ENCODE results near the gene CAV3.
A peak's percentile ranks its signal among the peaks of the same experiment; 100 is the strongest.
"Not testable (repeated sequence)": the region's sequence is repeated elsewhere in the genome, so short reads cannot be mapped to it uniquely, and the experiment has no call there.

CAV3 gene

DNA sequence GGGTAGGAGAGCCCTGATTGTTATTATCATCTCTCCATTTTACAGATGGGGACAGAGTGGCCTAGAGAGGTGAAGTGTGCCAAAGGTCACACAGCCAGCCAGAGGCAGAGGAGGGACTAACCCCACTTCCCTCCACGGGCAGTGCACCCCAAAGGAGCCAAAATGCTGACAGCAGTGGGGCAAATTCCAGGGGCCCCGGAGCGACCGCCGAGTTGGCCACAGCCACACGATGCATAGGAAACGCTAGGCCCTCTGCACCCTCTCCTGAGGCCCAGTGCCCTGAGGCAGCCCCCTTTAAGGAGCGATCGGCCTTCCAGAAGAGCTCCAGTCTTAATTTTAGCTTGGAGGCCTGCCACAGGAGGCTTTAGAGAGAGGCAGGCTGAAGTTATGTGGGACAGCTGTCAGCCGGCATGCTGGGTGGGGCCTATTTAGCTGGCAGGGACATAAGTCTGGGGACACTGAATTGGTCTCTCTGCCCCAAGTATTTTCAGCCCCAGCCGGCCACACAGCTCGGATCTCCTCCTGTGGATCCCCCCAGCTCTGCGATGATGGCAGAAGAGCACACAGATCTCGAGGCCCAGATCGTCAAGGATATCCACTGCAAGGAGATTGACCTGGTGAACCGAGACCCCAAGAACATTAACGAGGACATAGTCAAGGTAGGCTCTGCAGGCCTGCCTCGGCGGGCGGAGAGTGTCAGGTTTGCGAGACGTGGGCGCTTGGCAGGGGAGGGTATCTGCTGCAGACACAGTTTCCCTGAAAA, at the start of gene CAV3:
CAV3 (plus strand) TSS at position 471 of the 763 bp plus-strand sequence; CDS start at position 546, 75 bp downstream.
- DNase-seq: no peak

- DNase-seq: not testable (repeated sequence)
Measured at GRCh38 chr3:8684992-8685391, 48.6 kb upstream of the CAV3 start.

- not testable (repeated sequence) for DNase-seq
Measured at GRCh38 chr3:8691295-8691694, 42.3 kb upstream of the CAV3 start.

DNA sequence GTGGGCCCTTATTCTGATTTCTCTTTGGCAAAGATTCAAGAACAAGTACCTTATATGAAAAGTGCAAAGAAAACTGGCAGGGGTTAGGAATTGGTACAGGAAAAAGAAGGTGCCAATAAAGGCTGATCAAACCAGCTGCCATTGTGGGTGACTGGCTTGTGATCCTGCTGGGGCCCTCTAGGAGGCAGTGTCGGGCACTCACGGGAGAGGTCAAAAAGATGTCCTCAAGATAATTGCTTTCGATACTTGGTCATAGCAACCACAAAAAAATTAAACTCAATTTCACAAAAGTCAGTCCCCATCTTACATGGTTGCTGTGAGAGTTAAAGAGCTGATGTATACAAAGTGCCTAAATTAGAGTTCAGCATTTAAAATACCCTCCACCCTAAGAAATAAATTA, 31.0 kb upstream of the CAV3 start:
- DNase-seq: no peak

- no peak for DNase-seq
Measured at GRCh38 chr3:8705575-8705974, 28.0 kb upstream of the CAV3 start.

DNA sequence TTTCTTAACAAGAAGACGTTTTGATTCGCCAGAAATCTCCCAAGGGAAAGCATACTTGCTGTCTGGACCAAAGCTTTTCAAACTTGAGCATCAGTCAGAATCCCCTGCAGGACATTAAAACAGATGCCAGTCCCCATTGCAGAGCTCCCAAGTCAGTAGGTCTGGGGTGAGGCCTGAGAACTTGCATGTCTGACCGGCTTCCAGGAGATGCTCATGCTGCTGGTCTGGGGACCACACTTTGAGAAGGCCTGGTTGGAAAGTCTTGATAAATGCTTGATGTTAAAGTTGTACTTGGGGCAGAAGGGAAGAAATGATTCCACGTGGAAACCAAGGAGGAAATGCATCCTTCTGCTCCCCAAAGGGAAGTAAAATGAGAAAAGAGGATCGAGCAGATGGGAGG, 24.3 kb upstream of the CAV3 start:
- DNase-seq: no peak

- DNase-seq: peak; percentile 97
Measured at GRCh38 chr3:8709801-8710507, 23.6 kb upstream of the CAV3 start.

GRCh38 chr3:8712045-8712907, 21.3 kb upstream of the CAV3 start:
- DNase-seq: peak; percentile 61

- peak; percentile 57 for DNase-seq
Measured at GRCh38 chr3:8712908-8713255, 20.7 kb upstream of the CAV3 start.

DNA sequence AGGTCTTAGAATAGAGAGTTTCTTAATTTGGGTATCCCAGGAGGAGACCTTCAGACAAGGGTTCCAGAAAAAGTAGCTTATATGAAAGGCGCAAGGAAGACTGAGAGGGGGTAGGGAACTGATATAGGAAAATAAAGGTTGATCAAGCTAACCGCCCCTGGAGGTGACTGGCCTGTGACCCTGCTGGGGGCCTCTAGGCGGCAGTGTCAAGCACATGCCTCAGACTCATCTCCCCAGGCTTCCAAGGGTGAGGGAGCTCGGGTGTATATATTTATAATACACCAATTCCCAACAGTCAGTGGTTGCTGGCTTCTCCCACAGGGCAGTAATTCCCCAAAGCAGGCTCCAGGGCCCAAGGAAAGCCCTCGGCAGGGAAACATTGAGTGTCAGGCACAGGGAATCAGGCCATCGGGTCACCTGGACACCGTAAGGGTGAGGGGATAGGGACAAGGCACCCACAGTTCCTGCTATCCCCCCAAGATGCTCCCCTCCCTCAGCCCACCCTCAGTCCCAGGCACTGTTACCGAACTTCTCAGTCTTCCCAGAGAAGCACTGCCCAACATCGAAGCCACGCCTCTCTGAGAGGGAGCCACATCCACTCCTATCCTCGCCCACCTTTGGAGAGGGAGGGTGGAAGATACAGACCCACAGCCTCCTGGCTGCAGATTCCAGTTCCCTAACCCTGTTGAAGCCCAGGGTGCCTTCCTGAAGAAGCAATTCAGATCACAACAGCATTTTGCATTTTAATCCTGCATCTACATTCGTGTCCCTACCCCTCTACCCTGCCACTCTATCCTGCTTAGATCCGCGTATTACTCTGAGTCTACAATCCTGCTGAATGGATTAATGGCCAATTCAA, 19.5 kb upstream of the CAV3 start:
- DNase-seq: no peak

- DNase-seq: not testable (repeated sequence)
Measured at GRCh38 chr3:8715757-8716156, 17.8 kb upstream of the CAV3 start.

DNA sequence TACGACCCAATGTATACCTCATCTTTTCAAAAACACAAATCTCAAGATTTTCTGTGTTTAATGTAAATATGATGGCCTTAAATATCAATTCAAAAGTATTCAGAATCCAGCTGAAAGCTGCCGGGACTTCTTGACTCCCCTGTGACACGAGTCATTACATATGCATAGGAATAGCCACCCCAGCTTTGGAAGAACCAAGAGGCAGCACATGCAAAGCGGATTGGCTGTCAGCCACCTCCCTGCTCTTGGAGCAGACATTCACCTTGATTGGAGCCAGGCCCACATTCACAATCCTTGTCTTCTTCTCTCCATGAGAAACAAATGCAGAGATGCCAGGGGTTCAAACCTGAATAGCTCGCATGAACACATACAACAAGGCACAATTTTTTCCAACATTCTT, 10.8 kb upstream of the CAV3 start:
- DNase-seq: no peak

- no peak for DNase-seq
Measured at GRCh38 chr3:8723612-8724011, 10.0 kb upstream of the CAV3 start.

DNA sequence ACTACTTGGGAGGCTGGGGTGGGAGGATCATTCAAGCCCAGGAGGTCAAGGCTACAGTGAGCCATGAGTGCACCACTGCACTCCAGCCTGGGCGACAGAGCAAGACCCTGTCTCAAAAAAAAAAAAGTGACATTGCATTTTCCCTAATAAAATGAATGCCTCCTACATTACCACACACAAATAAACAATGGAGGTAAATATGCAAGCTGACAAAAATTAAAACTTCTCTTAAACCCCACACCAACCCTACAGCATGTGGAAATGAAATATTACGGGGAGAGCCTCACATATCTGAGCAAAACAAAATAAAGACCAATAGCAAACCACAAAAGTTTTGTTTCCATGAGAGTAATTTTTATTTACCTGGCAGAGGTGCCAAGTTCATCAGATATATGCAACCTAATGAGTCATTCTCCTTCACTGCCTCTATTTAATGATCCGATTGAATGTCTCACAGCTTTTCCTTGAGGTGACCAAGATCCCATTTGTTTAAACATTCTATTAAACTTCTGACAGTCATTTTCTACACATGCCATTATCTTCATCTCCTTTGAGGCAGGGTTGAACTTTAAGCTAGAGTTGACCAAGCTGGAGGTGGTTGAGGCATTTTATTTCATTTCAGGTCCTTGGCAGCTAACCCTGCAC, 9.4 kb upstream of the CAV3 start:
- no peak for DNase-seq

DNA sequence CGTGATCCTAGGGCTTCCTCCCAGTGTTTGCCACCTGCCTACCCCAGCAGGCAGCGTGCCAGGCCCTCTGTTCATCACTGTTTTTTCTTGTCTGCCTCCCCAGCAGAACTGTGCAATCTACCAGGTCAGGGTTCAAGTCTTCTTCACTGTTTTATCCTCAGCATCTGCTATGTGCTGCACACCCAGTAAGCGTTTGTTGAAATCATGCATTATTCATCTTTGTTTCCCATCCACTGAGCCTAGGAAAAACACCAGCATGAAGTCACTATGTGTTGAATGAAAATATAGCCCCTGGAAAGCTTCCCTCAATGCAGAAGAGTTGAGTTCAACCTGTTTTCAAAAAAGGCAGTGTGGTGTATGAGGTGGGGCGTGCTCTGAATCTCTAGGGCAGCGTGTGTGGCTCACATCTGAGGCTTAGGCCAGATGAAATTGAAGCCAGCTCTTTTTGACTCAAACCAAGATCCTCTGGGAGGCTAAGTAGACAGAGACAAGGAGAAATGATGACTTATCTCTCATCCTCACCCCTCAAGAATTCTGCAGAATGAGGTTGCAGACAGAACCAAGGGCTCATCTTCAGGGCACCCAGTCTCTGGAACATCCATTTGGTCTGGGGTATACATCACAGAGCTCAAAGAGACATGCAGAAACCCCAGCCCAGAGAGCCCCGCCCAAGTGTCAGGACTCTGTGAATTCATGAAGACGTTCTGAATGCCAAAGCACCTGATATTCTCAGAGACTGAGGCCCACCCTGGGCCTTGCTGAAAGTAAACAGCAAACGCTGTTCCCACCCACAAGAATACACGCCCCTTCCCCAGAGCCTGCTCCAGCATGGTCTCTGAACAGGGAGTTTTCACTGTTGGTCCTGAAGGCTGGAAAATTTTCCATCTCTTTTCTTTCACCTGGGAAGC, 5.7 kb upstream of the CAV3 start:
- DNase-seq: peak; percentile 47

- DNase-seq: no peak
Measured at GRCh38 chr3:8729479-8729878, 4.1 kb upstream of the CAV3 start.

DNA sequence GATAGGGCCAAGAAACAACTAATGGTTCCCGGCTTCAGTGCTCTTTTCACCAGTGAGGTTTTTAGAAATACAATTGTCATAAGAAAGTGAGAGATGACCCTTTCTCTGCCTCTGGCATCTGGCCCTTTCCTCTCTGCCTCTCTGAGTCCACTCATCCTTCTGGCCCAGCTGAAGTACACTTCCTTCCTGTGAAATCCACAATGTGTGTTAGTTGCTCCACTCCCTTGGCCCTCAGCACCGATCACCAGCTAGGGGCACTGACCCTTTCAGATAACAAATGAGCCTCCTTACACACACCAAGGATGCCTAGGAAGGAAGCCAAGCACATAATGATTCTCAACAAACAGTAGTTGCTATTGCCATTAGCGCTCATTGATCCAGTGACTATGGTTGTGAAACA, 2.9 kb upstream of the CAV3 start:
- no peak for DNase-seq

DNA sequence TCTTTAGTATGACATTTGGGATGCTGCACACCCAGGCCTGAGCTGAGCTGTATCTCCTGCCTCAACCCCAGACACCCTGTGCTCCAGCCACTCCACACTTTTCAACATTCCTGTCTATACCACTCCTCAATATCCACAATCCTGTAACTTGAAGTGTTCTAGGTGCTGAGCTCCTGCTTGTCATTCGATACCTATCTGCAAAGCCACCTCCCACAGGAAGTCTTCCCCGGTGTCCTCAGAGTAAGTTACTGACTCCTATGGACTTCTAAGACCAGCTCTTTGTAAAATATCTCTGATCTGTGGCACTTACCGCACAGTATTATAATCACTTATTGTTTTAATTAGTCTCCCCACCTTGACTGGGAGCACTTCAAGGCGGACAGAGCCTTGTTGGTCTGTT, 1.2 kb upstream of the CAV3 start:
- DNase-seq: no peak

- DNase-seq: no peak
Measured at GRCh38 chr3:8734137-8734878, 706 bp downstream of the CAV3 start.

- DNase-seq: no peak
Measured at GRCh38 chr3:8734908-8735307, 1.3 kb downstream of the CAV3 start.

Data from NCI-H2029 (cell line).